HepG2 (cell line): Measurements from ENCODE around the gene KLHDC7A. TPM values are rescaled to one million over a fixed set of nuclear protein-coding genes. Genes with fewer than 3 reads are reported as not detected.

Experiments
- ATAC-seq: fragments of 200-7000 bp; cut with Tn5 transposase; 3 replicates; pipeline ENCODE4 v1.9.1; 2020; ENCODE audit warnings: mild to moderate bottlenecking, moderate library complexity
- BruUV-seq: library from RNA; stranded (reverse); fragments of 400-500 nt; replicated peaks from 2 replicates; lab custom pipeline; 2021; lab: Mats Ljungman, UMichigan
- CTCF ChIA-PET: fragments of 300-600 bp; formaldehyde crosslinking; extraction: SDS; loops from one replicate; lab custom pipeline; 2021; ENCODE audit warnings: low total read pairs, inconsistent platforms, low intra/inter-chr PET ratio; lab: Yijun Ruan, JAX
- POLR2A ChIA-PET: fragments of 350-600 bp; sonication (Branson Sonifier 250); formaldehyde crosslinking; loops from one replicate; lab custom pipeline; 2020; ENCODE audit warnings: antibody characterized with exemption, inconsistent platforms; lab: Yijun Ruan, JAX
- DNase-seq: peaks from one replicate; pipeline ENCODE4 v3.0.0-alpha.2; 2015; ENCODE audit warnings: low spot score
- FAIRE-seq: peaks from 3 replicates; lab custom pipeline; 2011; peaks lifted over from hg19 to GRCh38; lab: Jason Lieb, UNC
- H2AFZ ChIP-seq: one replicate; pipeline ENCODE4 v1.6.1; 2011; ENCODE audit warnings: low read length, inconsistent platforms
- H3K27ac ChIP-seq: fragments of 300-600 bp; 3 replicates; pipeline ENCODE4 v1.8.0; 2011; ENCODE audit warnings: mixed run types, mild to moderate bottlenecking, mixed read lengths, low read length, inconsistent platforms; ENCODE audit not compliant: insufficient read depth; ENCODE audit errors: extremely low read length
- H3K27me3 ChIP-seq, 2 experiments: fragments of 200-600 bp in 1 of 2; 2 replicates in 1 of 2; 3 replicates in 1 of 2; pipeline versions ENCODE4 v1.6.0 to v1.8.0; 2011; ENCODE audit warnings: low read length in 2 of 2, mild to moderate bottlenecking in 2 of 2, moderate library complexity in 2 of 2, inconsistent platforms in 1 of 2; ENCODE audit not compliant: insufficient read depth in 2 of 2, control insufficient read depth in 1 of 2
- H3K36me3 ChIP-seq, 2 experiments: fragments of 200-600 bp in 1 of 2; replicated peaks in 1 of 2; 2 replicates in 1 of 2; 3 replicates in 1 of 2; pipeline versions ENCODE4 v1.5.1 to v1.8.0; 2011; ENCODE audit warnings: low read length in 2 of 2, inconsistent platforms in 1 of 2; ENCODE audit not compliant: insufficient read depth in 2 of 2, control insufficient read depth in 1 of 2
- H3K4me1 ChIP-seq: 2 replicates; pipeline ENCODE4 v1.5.1; 2012; ENCODE audit warnings: low read length, inconsistent platforms; ENCODE audit not compliant: insufficient read depth
- H3K4me2 ChIP-seq: 2 replicates; pipeline ENCODE4 v1.6.0; 2011; ENCODE audit warnings: low read depth, low read length, inconsistent platforms
- H3K4me3 ChIP-seq, 3 experiments: fragments of 200-600 bp in 1 of 3; sonication (generic), shearing (Covaris generic) in 1 of 3; replicated peaks in 1 of 3; 2 replicates each; pipeline ENCODE4 v1.5.1; 2011 to 2016; ENCODE audit warnings: low read length in 3 of 3, inconsistent platforms in 2 of 3, low read depth in 2 of 3, mild to moderate bottlenecking in 2 of 3, control low read depth in 1 of 3, mixed read lengths in 1 of 3; ENCODE audit not compliant: insufficient read depth in 1 of 3
- H3K79me2 ChIP-seq: one replicate; pipeline ENCODE4 v1.6.1; 2011; ENCODE audit warnings: low read length, inconsistent platforms; ENCODE audit not compliant: insufficient read depth
- H3K9ac ChIP-seq: 2 replicates; pipeline ENCODE4 v1.6.0; 2011; ENCODE audit warnings: mild to moderate bottlenecking, low read depth, low read length, inconsistent platforms; ENCODE audit not compliant: insufficient read depth
- H3K9me3 ChIP-seq: 2 replicates; pipeline ENCODE4 v1.5.1; 2012; ENCODE audit warnings: mild to moderate bottlenecking, low read length
- H4K20me1 ChIP-seq: 2 replicates; pipeline ENCODE4 v1.6.0; 2011; ENCODE audit warnings: inconsistent platforms, mild to moderate bottlenecking, low read length, moderate library complexity; ENCODE audit not compliant: insufficient read depth
- HCFC1 ChIP-seq: fragments of 150-350 bp; IDR thresholded peaks from 2 replicates; pipeline ENCODE4 v1.6.1; 2014; ENCODE audit warnings: low read depth, low read length
- NFYB ChIP-seq: sonication (generic); formaldehyde crosslinking; IDR thresholded peaks from 2 replicates; pipeline ENCODE4 v1.4.0; 2020; ENCODE audit warnings: missing genetic modification reagents
- NFYC ChIP-seq: IDR thresholded peaks from 2 replicates; pipeline ENCODE4 v1.6.1; 2016; ENCODE audit warnings: missing genetic modification reagents, missing compliant biosample characterization
- RAD51 ChIP-seq: fragments of 450-650 bp; IDR thresholded peaks from 2 replicates; pipeline ENCODE4 v1.6.1; 2016; ENCODE audit warnings: borderline replicate concordance
- RARA ChIP-seq: IDR thresholded peaks from 2 replicates; pipeline ENCODE4 v1.6.1; 2016; ENCODE audit warnings: missing genetic modification reagents, missing compliant biosample characterization
- THAP11 ChIP-seq: IDR thresholded peaks from 2 replicates; pipeline ENCODE4 v1.6.1; 2016; ENCODE audit warnings: missing biosample characterization, missing genetic modification reagents
- ZNF143 ChIP-seq: sonication (generic); formaldehyde crosslinking; IDR thresholded peaks from 2 replicates; pipeline ENCODE4 v1.4.0; 2020; ENCODE audit warnings: missing genetic modification reagents
- ZNF333 ChIP-seq: sonication (generic); formaldehyde crosslinking; IDR thresholded peaks from 2 replicates; pipeline ENCODE4 v1.4.0; 2020; ENCODE audit warnings: mild to moderate bottlenecking, missing genetic modification reagents, borderline replicate concordance
- in situ Hi-C: cut with HindIII; loops from 2 replicates; pipeline ENCODE4 v1.10.0; 2017; ENCODE audit warnings: low pct_unique_long_range_greater_than_20kb; ENCODE audit not compliant: extremely low pct_ligation_motif_present
- intact Hi-C: fragments of 100-400 bp; cut with micrococcal nuclease; formaldehyde crosslinking; loops from one replicate; pipeline ENCODE4 v1.10.0; 2022; ENCODE audit not compliant: unreplicated experiment
- polyA plus RNA-seq, 8 experiments: library from polyadenylated mRNA; depleted of rRNA in 3 of 8; stranded (reverse) in 7 of 8; unstranded in 1 of 8; fragments of >200 nt; fragmentation: Illumina TruSeq in 4 of 8; extraction: Trizol in 4 of 8; gene quantifications; 2 replicates each; pipeline versions ENCODE4 v1.2.1 to v1.2.3, GENCODE V29; 2011 to 2016; ENCODE audit warnings: low read depth in 4 of 8, missing spikeins in 1 of 8, mixed read lengths in 1 of 8; ENCODE audit not compliant: insufficient read depth in 1 of 8
- total RNA-seq, 5 experiments: library from RNA; depleted of rRNA; stranded (reverse); fragments of >200 nt; fragmentation: Illumina TruSeq; extraction: Trizol; gene quantifications; 2 replicates each; pipeline ENCODE4 v1.2.3, GENCODE V29; 2016; ENCODE audit warnings: low read depth in 1 of 5
- TF ChIP-seq, protein P1 (sequence below): IDR thresholded peaks from 2 replicates; pipeline ENCODE4 v1.6.1; 2016; ENCODE audit warnings: low read depth, missing genetic modification reagents, missing compliant biosample characterization
- TF ChIP-seq, protein P2 (sequence below), 2 experiments: sonication (generic) in 1 of 2; formaldehyde crosslinking in 1 of 2; IDR thresholded peaks; 2 replicates each; pipeline versions ENCODE4 v1.5.1 to v1.6.1; 2011 to 2020; ENCODE audit warnings: borderline replicate concordance in 1 of 2, low read depth in 1 of 2, low read length in 1 of 2, mild to moderate bottlenecking in 1 of 2, missing genetic modification reagents in 1 of 2, moderate library complexity in 1 of 2

Gene KLHDC7A
- total and polyA plus RNA-seq, 2 of the 13 experiments (the other 11 are each of a cell fraction or from before 2014, with no cell fraction given): 0.15 to 1.8 TPM

DNA sequence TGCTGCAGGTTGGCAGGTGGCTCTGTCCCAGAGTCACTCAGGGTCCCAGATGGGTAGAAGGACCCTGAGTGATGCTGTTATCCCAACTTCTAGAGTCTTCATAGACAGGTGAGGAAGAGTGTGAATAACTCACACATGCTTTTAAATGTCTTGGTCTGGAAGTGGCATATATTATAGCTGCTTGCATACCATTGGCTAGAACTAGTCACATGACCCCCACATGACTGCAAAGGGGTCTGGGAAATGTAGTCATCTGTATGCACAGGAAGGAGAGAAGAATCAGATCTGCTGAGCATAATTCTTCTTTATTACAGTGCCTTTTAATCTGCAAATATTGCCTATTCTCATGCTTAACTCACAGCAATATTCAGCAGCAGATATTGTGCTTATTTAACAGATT lies 28.2 kb upstream of the KLHDC7A start:
- Histone ChIP-seq H2AFZ (no peak overlapping the region), H3K4me1 (no peaks in the 10 kb centered on the region), H3K36me3 (no peaks in the 10 kb centered on the region), H3K9ac (no peak overlapping the region)
- BruUV-seq: no TSS peak
- 0 out of 3 replicates have a peak, but pooled peaks have one; percentile 46 for ATAC-seq
- intact Hi-C loops: no loop called here
- TF ChIP-seq RAD51 (peak; percentile 59), NFYC (peak; percentile 81), ZNF143 (peak; percentile 86), ZNF333 (CRISPR knock-in tag) (no peak), RARA (CRISPR knock-in tag) (no peak), THAP11 (CRISPR knock-in tag) (peak; percentile 95), HCFC1 (peak; percentile 49), NFYB (peak; percentile 69)
- TF ChIP-seq, protein P1, sequence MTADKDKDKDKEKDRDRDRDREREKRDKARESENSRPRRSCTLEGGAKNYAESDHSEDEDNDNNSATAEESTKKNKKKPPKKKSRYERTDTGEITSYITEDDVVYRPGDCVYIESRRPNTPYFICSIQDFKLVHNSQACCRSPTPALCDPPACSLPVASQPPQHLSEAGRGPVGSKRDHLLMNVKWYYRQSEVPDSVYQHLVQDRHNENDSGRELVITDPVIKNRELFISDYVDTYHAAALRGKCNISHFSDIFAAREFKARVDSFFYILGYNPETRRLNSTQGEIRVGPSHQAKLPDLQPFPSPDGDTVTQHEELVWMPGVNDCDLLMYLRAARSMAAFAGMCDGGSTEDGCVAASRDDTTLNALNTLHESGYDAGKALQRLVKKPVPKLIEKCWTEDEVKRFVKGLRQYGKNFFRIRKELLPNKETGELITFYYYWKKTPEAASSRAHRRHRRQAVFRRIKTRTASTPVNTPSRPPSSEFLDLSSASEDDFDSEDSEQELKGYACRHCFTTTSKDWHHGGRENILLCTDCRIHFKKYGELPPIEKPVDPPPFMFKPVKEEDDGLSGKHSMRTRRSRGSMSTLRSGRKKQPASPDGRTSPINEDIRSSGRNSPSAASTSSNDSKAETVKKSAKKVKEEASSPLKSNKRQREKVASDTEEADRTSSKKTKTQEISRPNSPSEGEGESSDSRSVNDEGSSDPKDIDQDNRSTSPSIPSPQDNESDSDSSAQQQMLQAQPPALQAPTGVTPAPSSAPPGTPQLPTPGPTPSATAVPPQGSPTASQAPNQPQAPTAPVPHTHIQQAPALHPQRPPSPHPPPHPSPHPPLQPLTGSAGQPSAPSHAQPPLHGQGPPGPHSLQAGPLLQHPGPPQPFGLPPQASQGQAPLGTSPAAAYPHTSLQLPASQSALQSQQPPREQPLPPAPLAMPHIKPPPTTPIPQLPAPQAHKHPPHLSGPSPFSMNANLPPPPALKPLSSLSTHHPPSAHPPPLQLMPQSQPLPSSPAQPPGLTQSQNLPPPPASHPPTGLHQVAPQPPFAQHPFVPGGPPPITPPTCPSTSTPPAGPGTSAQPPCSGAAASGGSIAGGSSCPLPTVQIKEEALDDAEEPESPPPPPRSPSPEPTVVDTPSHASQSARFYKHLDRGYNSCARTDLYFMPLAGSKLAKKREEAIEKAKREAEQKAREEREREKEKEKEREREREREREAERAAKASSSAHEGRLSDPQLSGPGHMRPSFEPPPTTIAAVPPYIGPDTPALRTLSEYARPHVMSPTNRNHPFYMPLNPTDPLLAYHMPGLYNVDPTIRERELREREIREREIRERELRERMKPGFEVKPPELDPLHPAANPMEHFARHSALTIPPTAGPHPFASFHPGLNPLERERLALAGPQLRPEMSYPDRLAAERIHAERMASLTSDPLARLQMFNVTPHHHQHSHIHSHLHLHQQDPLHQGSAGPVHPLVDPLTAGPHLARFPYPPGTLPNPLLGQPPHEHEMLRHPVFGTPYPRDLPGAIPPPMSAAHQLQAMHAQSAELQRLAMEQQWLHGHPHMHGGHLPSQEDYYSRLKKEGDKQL (CRISPR knock-in tag): no peak
- TF ChIP-seq, protein P2, sequence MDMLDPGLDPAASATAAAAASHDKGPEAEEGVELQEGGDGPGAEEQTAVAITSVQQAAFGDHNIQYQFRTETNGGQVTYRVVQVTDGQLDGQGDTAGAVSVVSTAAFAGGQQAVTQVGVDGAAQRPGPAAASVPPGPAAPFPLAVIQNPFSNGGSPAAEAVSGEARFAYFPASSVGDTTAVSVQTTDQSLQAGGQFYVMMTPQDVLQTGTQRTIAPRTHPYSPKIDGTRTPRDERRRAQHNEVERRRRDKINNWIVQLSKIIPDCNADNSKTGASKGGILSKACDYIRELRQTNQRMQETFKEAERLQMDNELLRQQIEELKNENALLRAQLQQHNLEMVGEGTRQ (IDR thresholded peaks at IDR 0.05; ENCODE audit: low read depth, low read length): peak; percentile 80
- TF ChIP-seq, protein P2 (CRISPR knock-in tag; IDR thresholded peaks at IDR 0.05; ENCODE audit: borderline replicate concordance): peak; percentile 81; the same call in 1 of the 2 replicates
- TF ChIP-seq, all 625 proteins: peak for 7
- DNase-seq: peak; percentile 13
- H3K79me2 ChIP-seq: no peaks in the 10 kb centered on the region
- H3K27me3 ChIP-seq: peaks cover 0 to 11% of the 10 kb centered on the region in 2 experiments; a peak in 1 of 5 replicates
- H4K20me1 ChIP-seq: no peaks in the 10 kb centered on the region
- in situ Hi-C loops: no loop called here
- no peak overlapping the region for H3K4me3 ChIP-seq
- FAIRE-seq: no peak
- no peak overlapping the region for H3K4me2 ChIP-seq
- no peak overlapping the region for H3K27ac ChIP-seq
- POLR2A ChIA-PET: no interaction called here
- no peaks in the 10 kb centered on the region for H3K9me3 ChIP-seq
- CTCF ChIA-PET: no interaction called here
